ENCODE data around the gene SLC66A1. TPM values are rescaled to one million over a fixed set of nuclear protein-coding genes. Genes with fewer than 3 reads are reported as not detected.

The SLC66A1 gene
- total RNA-seq, 1 experiment from 2014 or later = 32.3 TPM

- in situ Hi-C loops (cut with HindIII; ENCODE audit: low pct_unique_long_range_greater_than_20kb, low sequenced_read_pairs) = no loop called here
These were observed 65.9 kb downstream of the SLC66A1 start for GRCh38 chr1:19377812-19378718.

More at GRCh38 chr1:19377812-19378718, 65.9 kb downstream of the SLC66A1 start:
- DNase-seq (ENCODE audit: low read depth, low spot score) = no peak

Small RNA genes lying within 50 kb of the gene (small RNA-seq; reads per million reads assigned to genes)
- 0 reads per million in 2 experiments for gene RNU6-1099P

Other genes with a start within 250 kb of the SLC66A1 start
- gene UBR4, start 102.1 kb upstream of the SLC66A1 start, total RNA-seq (2014; rRNA removed; shearing (Covaris generic)) = 52.6 and 73.9 TPM in 2 replicates
- 43.8 and 45.6 TPM in 2 replicates for gene EMC1, start 60.8 kb upstream of the SLC66A1 start, total RNA-seq (2014; rRNA removed; shearing (Covaris generic))
- 53.8 and 55.3 TPM in 2 replicates for gene MRTO4, start 60.5 kb upstream of the SLC66A1 start, total RNA-seq (2014; rRNA removed; shearing (Covaris generic))
- 0.21 and 0.27 TPM in 2 replicates for gene AKR7A3, start 23.6 kb upstream of the SLC66A1 start, total RNA-seq (2014; rRNA removed; shearing (Covaris generic))
- gene AKR7A2, start 182 bp upstream of the SLC66A1 start, total RNA-seq (2014; rRNA removed; shearing (Covaris generic)) = 72.5 and 74.1 TPM in 2 replicates
- 60.5 and 64.3 TPM in 2 replicates for gene CAPZB, start 173.2 kb downstream of the SLC66A1 start, total RNA-seq (2014; rRNA removed; shearing (Covaris generic))